Caco-2 (cell line): Measurements from ENCODE around the gene ACE. TPM values are rescaled to one million over a fixed set of nuclear protein-coding genes. Genes with fewer than 3 reads are reported as not detected.

Source experiments
- BruUV-seq: library from RNA; stranded (reverse); fragments of 400-500 nt; replicated peaks from 2 replicates; lab custom pipeline; 2021; lab: Mats Ljungman, UMichigan
- CTCF ChIA-PET: fragments of 300-600 bp; sonication (Branson Sonifier 250); formaldehyde crosslinking; loops from one replicate; lab custom pipeline; 2022; ENCODE audit warnings: antibody characterized with exemption; lab: Charles Lee
- POLR2A ChIA-PET: fragments of 300-600 bp; sonication (Branson Sonifier 250); formaldehyde crosslinking; loops from one replicate; lab custom pipeline; 2022; ENCODE audit warnings: antibody characterized with exemption; lab: Charles Lee
- DNase-seq, 2 experiments: peaks; one replicate each; pipeline versions ENCODE4 v3.0.0 to v3.0.0-alpha.2; 2020 to 2022
- H3K27me3 ChIP-seq: replicated peaks from 2 replicates; pipeline ENCODE4 v1.6.0; 2011; ENCODE audit warnings: low read length; ENCODE audit not compliant: control insufficient read depth, insufficient read depth
- H3K36me3 ChIP-seq: 2 replicates; pipeline ENCODE4 v1.5.1; 2011; ENCODE audit warnings: low read length; ENCODE audit not compliant: control insufficient read depth, insufficient read depth
- H3K4me1 ChIP-seq: fragments of 250-450 bp; sonication (Bioruptor Pico); 2 replicates; pipeline ENCODE4 v1.5.1; 2020; ENCODE audit warnings: mild to moderate bottlenecking
- H3K4me3 ChIP-seq: 2 replicates; pipeline ENCODE4 v1.5.1; 2011; ENCODE audit warnings: low read depth, mild to moderate bottlenecking, control low read depth, low read length
- H3K9me3 ChIP-seq: fragments of 250-450 bp; sonication (Bioruptor Pico); 2 replicates; pipeline ENCODE4 v1.5.1; 2020; ENCODE audit warnings: mild to moderate bottlenecking, moderate library complexity
- H3K27ac Mint-ChIP-seq: one replicate; pipeline ENCODE4 v1.8.0; 2022; ENCODE audit warnings: mixed read lengths; ENCODE audit not compliant: unreplicated experiment
- H3K27me3 Mint-ChIP-seq: one replicate; pipeline ENCODE4 v1.8.0; 2022; ENCODE audit warnings: mixed read lengths; ENCODE audit not compliant: insufficient read depth, unreplicated experiment
- H3K36me3 Mint-ChIP-seq: one replicate; pipeline ENCODE4 v1.8.0; 2022; ENCODE audit warnings: mild to moderate bottlenecking, mixed read lengths; ENCODE audit not compliant: insufficient read depth, unreplicated experiment
- H3K4me1 Mint-ChIP-seq: one replicate; pipeline ENCODE4 v1.8.0; 2022; ENCODE audit warnings: low read depth, mixed read lengths; ENCODE audit not compliant: unreplicated experiment
- H3K4me3 Mint-ChIP-seq: one replicate; pipeline ENCODE4 v1.8.0; 2022; ENCODE audit warnings: mild to moderate bottlenecking, moderate library complexity, mixed read lengths; ENCODE audit not compliant: unreplicated experiment
- H3K9me3 Mint-ChIP-seq: one replicate; pipeline ENCODE4 v1.8.0; 2022; ENCODE audit warnings: mixed read lengths; ENCODE audit not compliant: unreplicated experiment
- CTCF ChIP-seq, 2 experiments: fragments of 200-600 bp in 1 of 2; IDR thresholded peaks; 1 replicate in 1 of 2; 2 replicates in 1 of 2; pipeline versions ENCODE4 v1.5.1 to v1.8.0; 2011 to 2022; ENCODE audit warnings: antibody characterized with exemption in 1 of 2, control low read depth in 1 of 2, inconsistent platforms in 1 of 2, low read depth in 1 of 2, low read length in 1 of 2, mild to moderate bottlenecking in 1 of 2, moderate library complexity in 1 of 2; ENCODE audit not compliant: insufficient read depth in 1 of 2, severe bottlenecking in 1 of 2, unreplicated experiment in 1 of 2
- intact Hi-C: fragments of 100-400 bp; cut with micrococcal nuclease; formaldehyde crosslinking; loops from one replicate; pipeline ENCODE4 v1.10.0; 2022; ENCODE audit not compliant: unreplicated experiment
- total RNA-seq: library from RNA; stranded (reverse); gene quantifications from 2 replicates; pipeline ENCODE4 v1.2.3, GENCODE V29; 2022

The ACE gene
- total RNA-seq, 1 experiment from 2014 or later = 3.4 TPM

- peaks cover 7% of the 10 kb centered on the region for H3K4me1 ChIP-seq
- no peak overlapping the region for H3K27ac Mint-ChIP-seq
- no peaks in the 10 kb centered on the region for H3K9me3 Mint-ChIP-seq
- H3K9me3 ChIP-seq = no peaks in the 10 kb centered on the region
- no peak for DNase-seq
- H3K36me3 ChIP-seq = peaks cover 1% of the 10 kb centered on the region
- intact Hi-C loops = no loop called here
- H3K27me3 ChIP-seq = no peaks in the 10 kb centered on the region
- CTCF ChIA-PET = interaction anchor here (0.6 to 2.4 kb wide), 3 partner anchors 7 to 41 kb away, joined by 4 to 10 read pairs (median 6); no protein-coding TSS in a partner anchor
- H3K4me3 Mint-ChIP-seq = no peak overlapping the region
- no peak for TF ChIP-seq CTCF (IDR thresholded peaks at IDR 0.05; ENCODE audit: insufficient read depth in 1 of 2, low read depth in 1 of 2, low read length in 1 of 2, severe bottlenecking in 1 of 2, unreplicated experiment in 1 of 2)
- BruUV-seq = no TSS peak
- no peak overlapping the region for H3K4me3 ChIP-seq
- peaks cover 6% of the 10 kb centered on the region for H3K36me3 Mint-ChIP-seq
- H3K4me1 Mint-ChIP-seq = peaks cover 12% of the 10 kb centered on the region
- H3K27me3 Mint-ChIP-seq = no peaks in the 10 kb centered on the region
- POLR2A ChIA-PET = no interaction called here
These were observed 39.4 kb upstream of the ACE start for GRCh38 chr17:63437287-63438091.

DNA sequence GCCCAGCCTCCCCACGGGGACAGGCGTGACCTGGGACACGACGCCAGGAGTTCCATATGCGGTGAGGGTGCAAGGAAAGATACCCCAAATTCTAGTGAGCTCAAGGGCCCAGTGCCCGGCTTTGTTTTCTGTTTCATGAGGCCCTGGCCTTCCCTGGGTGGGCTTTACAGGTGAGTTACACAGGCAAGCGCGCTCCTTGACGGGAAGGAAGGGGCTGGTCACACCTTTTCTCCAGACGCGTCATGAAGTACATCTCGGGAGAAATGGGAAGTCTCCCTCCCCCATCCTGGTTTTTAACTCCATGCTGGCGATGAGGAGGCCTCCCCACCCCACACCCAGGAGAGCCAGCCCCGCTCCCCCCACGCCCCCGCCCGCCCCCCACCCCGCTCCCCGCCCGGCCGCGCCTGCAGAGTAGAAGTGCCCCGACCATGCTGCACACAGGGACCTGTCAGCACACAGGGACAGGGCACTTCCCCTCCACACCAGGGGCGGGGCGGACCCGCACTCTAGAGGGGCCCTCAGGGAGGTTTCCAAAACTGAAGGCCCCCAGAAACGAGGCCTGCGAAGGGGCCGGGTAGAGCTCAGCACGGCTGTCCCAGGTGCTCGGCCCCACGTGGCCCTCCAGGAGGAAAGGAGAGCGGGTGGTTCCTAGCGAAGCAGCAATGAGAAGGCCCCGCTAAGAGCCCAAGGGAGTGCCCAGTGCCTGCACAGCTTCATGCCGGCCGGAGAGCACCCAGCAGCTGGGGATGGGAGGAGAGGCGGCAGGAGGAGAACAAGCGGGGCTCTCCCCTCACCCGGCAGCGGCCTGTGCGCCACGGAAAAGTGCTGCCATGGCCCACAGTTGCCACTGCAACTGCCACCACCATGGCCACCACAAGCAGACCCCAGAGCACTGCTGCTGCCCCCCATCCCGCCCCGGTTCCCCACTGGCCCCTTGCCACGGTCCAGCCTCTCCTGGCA, 38.5 kb upstream of the ACE start:
- POLR2A ChIA-PET = no interaction called here
- peaks cover 6% of the 10 kb centered on the region for H3K36me3 Mint-ChIP-seq
- peaks cover 7% of the 10 kb centered on the region for H3K4me1 Mint-ChIP-seq
- H3K27ac Mint-ChIP-seq = no peak overlapping the region
- Histone ChIP-seq H3K4me3 (no peak overlapping the region), H3K4me1 (no peaks in the 10 kb centered on the region), H3K27me3 (no peaks in the 10 kb centered on the region), H3K36me3 (no peaks in the 10 kb centered on the region; the same call in none of the 2 replicates), H3K9me3 (no peaks in the 10 kb centered on the region)
- H3K9me3 Mint-ChIP-seq = no peaks in the 10 kb centered on the region
- CTCF ChIA-PET = interaction anchor here (0.6 kb wide), 1 partner anchor 13 kb away, joined by 4 read pairs; no protein-coding TSS in a partner anchor
- BruUV-seq = no TSS peak
- no peak for DNase-seq
- intact Hi-C loops = no loop called here
- no peaks in the 10 kb centered on the region for H3K27me3 Mint-ChIP-seq
- TF ChIP-seq CTCF (IDR thresholded peaks at IDR 0.05; ENCODE audit: insufficient read depth in 1 of 2, low read depth in 1 of 2, low read length in 1 of 2, severe bottlenecking in 1 of 2, unreplicated experiment in 1 of 2) = no peak
- H3K4me3 Mint-ChIP-seq = no peak overlapping the region

- Mint-ChIP-seq H3K27me3 (no peaks in the 10 kb centered on the region), H3K27ac (peak overlapping the region; percentile 33), H3K9me3 (no peaks in the 10 kb centered on the region), H3K36me3 (peaks cover 6% of the 10 kb centered on the region), H3K4me1 (peaks cover under 1% of the 10 kb centered on the region), H3K4me3 (no peak overlapping the region)
- no peak for TF ChIP-seq CTCF (IDR thresholded peaks at IDR 0.05; ENCODE audit: insufficient read depth in 1 of 2, low read depth in 1 of 2, low read length in 1 of 2, severe bottlenecking in 1 of 2, unreplicated experiment in 1 of 2)
- no peaks in the 10 kb centered on the region for H3K9me3 ChIP-seq
- ChIA-PET CTCF (interaction anchor here (1.2 to 1.3 kb wide), 2 partner anchors 14 to 39 kb away, joined by 3 to 4 read pairs; no protein-coding TSS in a partner anchor), POLR2A (interaction anchor here (0.6 kb wide), 1 partner anchor 183 kb away, joined by 3 read pairs; the partner anchor contains the start of gene MAP3K3)
- BruUV-seq = no TSS peak
- no peak for DNase-seq
- H3K27me3 ChIP-seq = no peaks in the 10 kb centered on the region
- intact Hi-C loops = no loop called here
- no peak overlapping the region for H3K4me3 ChIP-seq
- no peaks in the 10 kb centered on the region; the same call in none of the 2 replicates for H3K36me3 ChIP-seq
- peaks cover 1% of the 10 kb centered on the region; the same call in 1 of the 2 replicates for H3K4me1 ChIP-seq
These were observed 37.2 kb upstream of the ACE start for GRCh38 chr17:63439687-63440086.
